HEK293T (cell line): ENCODE data around the gene APOBEC3F.
"Not testable (repeated sequence)": the region's sequence is repeated elsewhere in the genome, so short reads cannot be mapped to it uniquely, and the experiment has no call there.

ENCODE experiments used
- ARNT ChIP-seq: fragments of 450-650 bp; IDR thresholded peaks from 2 replicates; pipeline ENCODE4 v1.6.1; 2017; ENCODE audit warnings: mild to moderate bottlenecking
- BHLHE40 ChIP-seq: fragments of 450-650 bp; IDR thresholded peaks from 2 replicates; pipeline ENCODE4 v1.6.1; 2016; ENCODE audit warnings: mild to moderate bottlenecking, moderate library complexity, borderline replicate concordance
- ELF4 ChIP-seq: fragments of 450-650 bp; IDR thresholded peaks from 2 replicates; pipeline ENCODE4 v1.6.1; 2017; ENCODE audit warnings: antibody characterized with exemption
- FOXA1 ChIP-seq: fragments of 450-650 bp; IDR thresholded peaks from 2 replicates; pipeline ENCODE4 v1.6.1; 2016; ENCODE audit warnings: mild to moderate bottlenecking
- FOXK2 ChIP-seq: fragments of 450-650 bp; IDR thresholded peaks from 2 replicates; pipeline ENCODE4 v1.6.1; 2016; ENCODE audit warnings: mild to moderate bottlenecking
- FOXM1 ChIP-seq: fragments of 450-650 bp; IDR thresholded peaks from 2 replicates; pipeline ENCODE4 v1.6.1; 2017; ENCODE audit warnings: mild to moderate bottlenecking, borderline replicate concordance
- SUZ12 ChIP-seq: fragments of 450-650 bp; IDR thresholded peaks from 2 replicates; pipeline ENCODE4 v1.6.1; 2016; ENCODE audit warnings: mild to moderate bottlenecking
- TARDBP ChIP-seq: fragments of 450-650 bp; IDR thresholded peaks from 2 replicates; pipeline ENCODE4 v1.6.1; 2016
- ZNF384 ChIP-seq: fragments of 450-650 bp; IDR thresholded peaks from 2 replicates; pipeline ENCODE4 v1.6.1; 2016

GRCh38 chr22:39066442-39067276 is 26.0 kb downstream of the APOBEC3F start:
- not testable (repeated sequence) for TF ChIP-seq ARNT, ZNF384, FOXK2, FOXM1, TARDBP, ELF4, BHLHE40, SUZ12, FOXA1
